HG02852 (cell line): Measurements from ENCODE around the gene KIRREL1.
"Not testable (repeated sequence)": the region's sequence is repeated elsewhere in the genome, so short reads cannot be mapped to it uniquely, and the experiment has no call there.

Source experiments
- ATAC-seq: cut with Tn5 transposase; IDR thresholded peaks from one replicate; pipeline ENCODE4 v1.9.1; 2021; ENCODE audit warnings: mild to moderate bottlenecking, moderate library complexity; ENCODE audit not compliant: unreplicated experiment

KIRREL1 gene

DNA sequence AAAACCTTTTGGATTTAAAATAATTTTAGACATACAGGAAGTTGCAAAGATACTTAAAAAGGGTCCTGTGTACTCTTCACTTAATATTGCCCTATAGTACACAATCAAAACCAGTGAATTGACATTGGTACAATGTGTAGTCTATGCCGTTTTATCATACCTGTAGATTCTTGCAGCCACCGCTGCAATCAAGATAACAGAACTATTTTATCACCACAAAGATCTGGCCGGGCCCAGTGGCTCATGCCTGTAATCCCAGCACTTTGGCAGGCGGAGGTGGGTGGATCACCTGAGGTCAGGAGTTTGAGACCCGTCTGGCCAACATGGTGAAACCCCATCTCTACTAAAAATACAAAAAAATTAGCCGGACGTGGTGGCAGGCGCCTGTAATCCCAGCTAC lies 135.1 kb downstream of the KIRREL1 start:
- ATAC-seq, result not testable (repeated sequence)

GRCh38 chr1:158131217-158131616 lies 137.8 kb downstream of the KIRREL1 start:
- ATAC-seq, result no peak

GRCh38 chr1:158140764-158141192 lies 147.3 kb downstream of the KIRREL1 start:
- no peak for ATAC-seq

- no peak for ATAC-seq
Measured at GRCh38 chr1:158145173-158145719, 151.8 kb downstream of the KIRREL1 start.

GRCh38 chr1:158146165-158146564 lies 152.7 kb downstream of the KIRREL1 start:
- ATAC-seq, result no peak

- ATAC-seq, result no peak
Measured at GRCh38 chr1:158146739-158147138, 153.3 kb downstream of the KIRREL1 start.

DNA sequence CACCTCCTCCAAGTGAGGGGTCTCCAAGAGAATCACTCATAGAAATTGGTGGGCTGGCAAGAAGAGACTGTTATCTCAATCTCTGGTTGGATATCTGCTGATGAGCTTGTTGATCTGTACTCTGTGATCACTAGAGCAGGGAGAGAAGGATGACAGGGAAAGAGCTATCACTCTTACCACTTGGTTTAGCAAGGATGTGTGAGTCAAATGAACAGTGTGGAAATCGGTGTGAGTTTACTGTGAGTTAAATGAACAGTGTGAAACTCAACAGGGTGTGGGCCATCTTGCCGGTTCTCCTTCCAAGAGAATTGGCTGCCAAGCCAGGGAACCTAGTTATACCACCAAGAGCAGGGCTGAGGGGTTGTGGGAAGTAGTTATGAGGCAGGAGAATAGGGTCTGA lies 154.0 kb downstream of the KIRREL1 start:
- ATAC-seq, result no peak

DNA sequence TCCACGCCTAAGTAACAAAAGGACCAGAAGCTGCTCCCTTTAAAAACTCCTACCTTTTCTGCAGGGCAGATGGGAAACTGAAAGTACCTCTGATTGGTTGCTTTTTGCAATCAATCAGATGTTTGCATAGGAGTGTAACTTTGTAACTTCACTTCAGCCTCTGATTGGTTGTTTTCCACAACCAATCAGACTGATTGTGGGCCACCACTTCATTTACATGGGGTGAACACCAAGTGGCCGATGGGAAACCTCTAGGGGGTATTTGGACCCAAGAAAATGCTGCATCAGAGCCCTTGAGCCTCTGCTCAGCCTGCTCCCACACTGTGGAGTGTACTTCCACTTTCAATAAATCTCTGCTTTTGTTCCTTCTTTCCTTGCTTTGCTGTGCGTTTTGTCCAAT lies 154.4 kb downstream of the KIRREL1 start:
- ATAC-seq, result no peak

GRCh38 chr1:158148468-158148867 lies 155.0 kb downstream of the KIRREL1 start:
- no peak for ATAC-seq

DNA sequence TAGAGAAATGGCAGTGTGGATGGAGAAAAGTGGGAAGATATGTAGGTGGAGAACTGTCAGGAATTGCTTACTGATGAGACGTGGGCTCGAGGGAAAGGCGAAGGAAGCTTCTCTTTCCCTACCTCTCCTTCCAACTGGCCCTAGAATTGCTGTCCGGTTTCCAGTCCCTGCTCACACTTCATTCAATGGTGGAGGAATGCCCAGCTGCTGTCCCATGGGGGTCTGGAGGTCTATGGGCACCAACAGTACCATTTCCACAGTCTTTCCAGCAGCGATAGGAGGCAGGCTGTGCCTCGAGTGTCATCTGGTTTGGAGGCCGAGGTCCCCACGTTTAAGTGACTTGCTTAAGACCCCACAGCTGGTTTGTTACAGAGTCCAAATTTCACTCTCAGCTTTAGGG lies 155.7 kb downstream of the KIRREL1 start:
- no peak for ATAC-seq
